ENCODE data around the gene NR1I2.

- TF ChIP-seq EP300 (conservative IDR thresholded peaks at IDR 0.05; ENCODE audit: poor library complexity, severe bottlenecking) (no peak), EZH2 (IDR thresholded peaks at IDR 0.05; ENCODE audit: borderline replicate concordance, insufficient read depth, low read length, poor library complexity, severe bottlenecking) (no peak), MXI1 (conservative IDR thresholded peaks at IDR 0.05; ENCODE audit: poor library complexity, severe bottlenecking) (no peak)
Observed at GRCh38 chr3:119835556-119835955, 53.7 kb downstream of the NR1I2 start.
